Measurements from ENCODE around the gene IDS. TPM values are rescaled to one million over a fixed set of nuclear protein-coding genes. Genes with fewer than 3 reads are reported as not detected.

IDS gene
- total RNA-seq, 1 donor from 2014 or later, result 55.4 TPM

DNA sequence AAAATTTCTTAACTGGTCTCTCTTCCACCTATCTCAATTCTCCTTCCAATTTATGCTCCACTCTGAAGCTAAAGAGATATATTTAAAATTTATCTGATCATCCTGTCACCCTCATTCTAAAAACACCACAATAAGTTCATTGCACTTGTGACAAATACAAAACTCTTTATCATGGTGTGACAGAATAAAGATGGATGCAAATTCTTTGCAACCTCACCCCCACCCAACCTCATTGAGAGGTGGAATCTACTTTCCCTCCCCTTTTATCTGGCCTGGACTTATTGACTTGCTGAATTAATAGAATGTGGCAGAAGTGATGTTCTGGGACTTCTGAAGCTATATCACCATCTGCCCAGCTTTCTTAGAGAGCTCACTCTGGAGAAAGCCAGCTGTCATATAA is 46.5 kb downstream of the IDS start:
- DNase-seq (ENCODE audit: low spot score), result no peak

- DNase-seq (ENCODE audit: low spot score), result no peak
These were observed 48.4 kb downstream of the IDS start for GRCh38 chrX:149456476-149457245.

GRCh38 chrX:149455934-149456333 is 49.2 kb downstream of the IDS start:
- no peak for DNase-seq (ENCODE audit: low spot score)

DNA sequence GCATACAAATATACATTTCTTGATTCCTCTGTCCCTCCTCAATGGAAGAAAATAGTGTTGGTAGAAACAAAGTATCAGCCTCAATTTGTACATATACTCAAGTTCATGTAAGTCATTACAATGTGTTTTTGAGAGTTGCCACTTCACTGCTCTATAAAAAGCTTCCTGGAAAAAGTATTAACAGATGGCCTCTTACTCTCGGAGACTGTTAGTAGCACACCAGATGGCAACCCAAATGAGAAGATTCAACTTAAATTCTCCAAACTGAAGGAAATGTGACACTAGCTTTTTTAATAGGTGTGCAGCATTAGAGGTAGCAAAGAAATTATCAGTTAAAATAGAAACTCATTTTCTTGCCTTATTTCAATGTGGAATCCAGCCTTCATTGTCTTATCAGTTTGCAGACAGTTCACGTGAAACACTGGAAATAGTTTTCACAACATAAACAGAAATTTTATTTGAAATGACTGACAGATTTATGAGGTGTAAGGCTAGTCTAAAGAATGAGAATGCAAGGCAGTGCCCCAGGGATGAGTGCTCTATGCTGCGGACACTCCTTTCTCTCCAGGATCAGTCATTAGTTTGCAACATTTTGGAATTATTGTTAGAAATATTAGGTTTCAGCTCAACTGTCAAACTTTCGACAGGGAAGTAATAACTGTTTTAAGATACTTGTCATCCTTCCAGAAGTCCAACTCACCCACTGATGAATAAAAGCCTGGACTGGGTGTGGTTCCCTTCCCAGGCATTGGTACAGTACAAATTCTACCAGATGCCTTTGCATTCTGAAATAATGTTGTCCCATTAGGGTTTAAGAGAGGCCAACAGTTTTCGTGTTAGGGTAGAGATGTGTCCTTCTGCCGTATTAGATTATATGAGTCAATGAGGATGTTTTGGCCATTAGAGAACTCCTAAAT is 50.9 kb downstream of the IDS start:
- no peak for DNase-seq (ENCODE audit: low spot score)

- DNase-seq (ENCODE audit: low spot score), result no peak
These were observed 52.1 kb downstream of the IDS start for GRCh38 chrX:149453030-149453429.

DNA sequence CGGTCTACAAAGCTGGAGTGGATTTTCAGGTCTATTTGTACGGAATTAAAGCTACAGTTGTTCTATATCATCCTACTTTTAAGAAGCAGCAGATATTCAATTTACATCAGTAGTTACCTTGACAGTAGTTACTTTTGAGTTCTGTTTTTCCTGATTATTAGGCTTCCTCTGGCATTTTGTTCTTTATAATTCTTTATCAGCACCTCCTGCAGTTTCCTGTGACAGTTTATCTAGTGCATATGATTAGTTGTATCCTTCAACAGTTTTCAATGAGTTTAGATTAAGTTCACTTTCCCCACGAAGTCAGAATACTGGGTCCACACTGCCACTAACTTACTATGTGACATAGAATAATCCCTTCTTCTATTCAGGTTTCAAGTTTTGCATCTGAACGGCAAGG is 71.7 kb downstream of the IDS start:
- DNase-seq (ENCODE audit: low spot score), result no peak

GRCh38 chrX:149433051-149433450 is 72.1 kb downstream of the IDS start:
- DNase-seq (ENCODE audit: low spot score), result no peak

Other genes with a start within 250 kb of the IDS start
- 18.6 TPM for gene EOLA1, start 35.7 kb upstream of the IDS start, total RNA-seq
- not detected for gene HSFX3, start 44.6 kb upstream of the IDS start, total RNA-seq
- gene MAGEA9B, start 82.2 kb upstream of the IDS start, total RNA-seq, result not detected
- gene HSFX2, start 90.0 kb upstream of the IDS start, total RNA-seq, result 0.83 TPM
- 20.3 TPM for gene TMEM185A, start 126.5 kb upstream of the IDS start, total RNA-seq
- gene MAGEA11, start 206.8 kb upstream of the IDS start, total RNA-seq, result not detected